GM18519 (cell line): Measurements from ENCODE around the gene AGMO.
"Not testable (repeated sequence)": the region's sequence is repeated elsewhere in the genome, so short reads cannot be mapped to it uniquely, and the experiment has no call there.

Source experiments
- ATAC-seq: cut with Tn5 transposase; IDR thresholded peaks from one replicate; pipeline ENCODE4 v1.9.1; 2021; ENCODE audit warnings: mild to moderate bottlenecking, moderate library complexity; ENCODE audit not compliant: unreplicated experiment, low FRiP score

Gene AGMO

GRCh38 chr7:15560968-15561367 is 847 bp downstream of the AGMO start:
- ATAC-seq = no peak

- no peak for ATAC-seq
Measured at GRCh38 chr7:15559416-15559928, 2.3 kb downstream of the AGMO start.

- no peak for ATAC-seq
Measured at GRCh38 chr7:15558756-15559155, 3.1 kb downstream of the AGMO start.

GRCh38 chr7:15557686-15558085 is 4.1 kb downstream of the AGMO start:
- ATAC-seq = no peak

GRCh38 chr7:15557186-15557585 is 4.6 kb downstream of the AGMO start:
- no peak for ATAC-seq

GRCh38 chr7:15556339-15557105 is 5.3 kb downstream of the AGMO start:
- no peak for ATAC-seq

- ATAC-seq = no peak
Measured at GRCh38 chr7:15555381-15555859, 6.4 kb downstream of the AGMO start.

GRCh38 chr7:15554744-15555143 is 7.1 kb downstream of the AGMO start:
- no peak for ATAC-seq

GRCh38 chr7:15554081-15554480 is 7.7 kb downstream of the AGMO start:
- ATAC-seq = no peak

- ATAC-seq = not testable (repeated sequence)
Measured at GRCh38 chr7:15547320-15547719, 14.5 kb downstream of the AGMO start.

- no peak for ATAC-seq
Measured at GRCh38 chr7:15546272-15546792, 15.5 kb downstream of the AGMO start.

GRCh38 chr7:15544050-15544449 is 17.8 kb downstream of the AGMO start:
- ATAC-seq = no peak

- ATAC-seq = no peak
Measured at GRCh38 chr7:15543256-15543655, 18.6 kb downstream of the AGMO start.

GRCh38 chr7:15527648-15528047 is 34.2 kb downstream of the AGMO start:
- no peak for ATAC-seq

GRCh38 chr7:15525652-15526263 is 36.1 kb downstream of the AGMO start:
- no peak for ATAC-seq

- ATAC-seq = no peak
Measured at GRCh38 chr7:15524077-15524476, 37.7 kb downstream of the AGMO start.

- ATAC-seq = not testable (repeated sequence)
Measured at GRCh38 chr7:15517865-15518264, 44.0 kb downstream of the AGMO start.

- no peak for ATAC-seq
Measured at GRCh38 chr7:15515252-15515651, 46.6 kb downstream of the AGMO start.

GRCh38 chr7:15508258-15508657 is 53.6 kb downstream of the AGMO start:
- no peak for ATAC-seq

- no peak for ATAC-seq
Measured at GRCh38 chr7:15507708-15508107, 54.1 kb downstream of the AGMO start.

- ATAC-seq = no peak
Measured at GRCh38 chr7:15507171-15507570, 54.6 kb downstream of the AGMO start.

GRCh38 chr7:15505761-15506160 is 56.1 kb downstream of the AGMO start:
- no peak for ATAC-seq
